ENCODE results near the gene DNHD1. TPM values are rescaled to one million over a fixed set of nuclear protein-coding genes. Genes with fewer than 3 reads are reported as not detected.

The DNHD1 gene
- total and polyA plus RNA-seq, 2 of the 8 experiments (the other 6 are each of a cell fraction or from before 2014, with no cell fraction given): 5.0 to 6.8 TPM

DNA sequence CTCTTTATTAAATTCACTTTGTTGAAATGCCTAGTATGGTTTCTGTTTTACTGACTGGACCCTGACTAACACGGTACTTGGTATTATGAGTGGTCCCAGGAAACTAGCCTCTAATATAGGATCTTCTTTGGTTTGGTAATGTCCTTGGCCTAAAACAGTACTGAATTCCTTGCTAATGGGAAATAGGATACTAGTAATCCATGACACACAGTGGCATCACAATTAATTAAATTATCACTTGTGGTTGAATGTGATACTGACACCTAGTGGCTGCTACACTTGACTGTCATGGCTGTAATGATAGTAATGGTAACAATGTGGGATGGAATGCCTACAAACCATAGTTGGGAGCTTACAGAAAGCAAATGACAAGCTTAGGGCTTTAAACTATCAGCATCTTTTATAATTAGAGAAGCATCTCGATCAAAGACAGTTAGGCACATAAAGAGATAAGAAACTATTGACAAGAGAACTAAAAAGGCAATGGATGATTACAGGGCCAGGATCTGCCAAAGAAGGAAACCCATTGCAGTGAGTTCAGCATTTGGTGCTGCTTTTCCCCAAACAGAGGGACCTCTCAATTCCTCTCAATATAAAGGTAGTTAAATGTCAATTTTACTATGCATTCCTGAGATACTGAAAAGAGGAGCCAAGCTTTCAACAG, 8.6 kb downstream of the DNHD1 start:
- Histone ChIP-seq H2BK15ac (ENCODE audit: low read length) (no peak overlapping the region), H2AFZ (ENCODE audit: low read length) (no peak overlapping the region), H3K18ac (ENCODE audit: extremely low read depth, low read length) (no peak overlapping the region), H2AK5ac (ENCODE audit: low read depth, low read length) (no peak overlapping the region), H3K9ac (replicated peaks in 1 of 4; ENCODE audit: extremely low read depth in 1 of 4, low read depth in 3 of 4, low read length in 3 of 4) (no peak overlapping the region), H3K79me1 (ENCODE audit: low read depth, low read length) (no peaks in the 10 kb centered on the region), H3K56ac (replicated peaks; ENCODE audit: insufficient read length, low read depth, low read length) (no peak overlapping the region), H3K14ac (ENCODE audit: insufficient read length) (no peak overlapping the region), H2BK5ac (ENCODE audit: low read depth, low read length) (no peak overlapping the region), H3K4me1 (replicated peaks in 1 of 4; ENCODE audit: control insufficient read depth in 3 of 4, insufficient read depth in 4 of 4, low read length in 3 of 4) (no peaks in the 10 kb centered on the region), H4K91ac (replicated peaks; ENCODE audit: insufficient read length, low read length) (no peak overlapping the region), H2BK12ac (ENCODE audit: low read depth, low read length) (no peak overlapping the region), H3K4ac (replicated peaks; ENCODE audit: insufficient read length, low read depth, low read length) (no peak overlapping the region), H3K23ac (ENCODE audit: insufficient read length) (no peak overlapping the region), H3K4me3 (ENCODE audit: extremely low read depth in 1 of 4, insufficient read depth in 2 of 4, low read depth in 3 of 4, low read length in 4 of 4) (no peak overlapping the region), H3K27ac (ENCODE audit: low read depth, low read length) (no peak overlapping the region), H2BK120ac (replicated peaks; ENCODE audit: low read depth, low read length) (no peak overlapping the region), H4K5ac (ENCODE audit: insufficient read length, low read depth, low read length) (no peak overlapping the region), H4K20me1 (replicated peaks in 1 of 2; ENCODE audit: control insufficient read depth in 1 of 2, insufficient read depth in 2 of 2, low read length in 2 of 2) (no peaks in the 10 kb centered on the region), H3K4me2 (ENCODE audit: insufficient read depth in 1 of 2, low read depth in 2 of 2, low read length in 2 of 2) (no peak overlapping the region), H3K23me2 (ENCODE audit: low read depth, low read length) (no peaks in the 10 kb centered on the region), H3K27me3 (replicated peaks in 1 of 4; ENCODE audit: control insufficient read depth in 3 of 4, extremely low read depth in 1 of 4, insufficient read depth in 3 of 4, low read length in 3 of 4) (no peaks in the 10 kb centered on the region), H2BK20ac (ENCODE audit: low read length) (no peak overlapping the region), H3K36me3 (ENCODE audit: control insufficient read depth in 2 of 4, insufficient read depth in 4 of 4, low read length in 3 of 4) (peaks cover 0 to 4% (median 2%) of the 10 kb centered on the region in 4 experiments; a peak in 5 of 8 replicates), H3K79me2 (ENCODE audit: control insufficient read depth in 1 of 2, insufficient read depth in 2 of 2, low read length in 2 of 2) (no peaks in the 10 kb centered on the region), H4K8ac (ENCODE audit: extremely low read depth, insufficient read depth, low read length) (no peak overlapping the region), H3K9me3 (ENCODE audit: insufficient read depth in 2 of 2, low read depth in 1 of 2, low read length in 1 of 2) (no peaks in the 10 kb centered on the region)
- ChIA-PET POLR2A (ENCODE audit: partially characterized antibody) (interaction anchor here (0.8 kb wide), 1 partner anchor 10 kb away, joined by 3 read pairs; no protein-coding TSS in a partner anchor), CTCF (ENCODE audit: partially characterized antibody) (interaction anchor here (0.7 to 6.8 kb wide), 44 partner anchors 7 to 166 kb away, joined by 3 to 107 read pairs (median 4); partner anchors contain the start of genes ARFIP2, DNHD1, HPX and SMPD1)
- 57% methylated on average over 2 of the region's 2 CpGs; no CpG with 5 or more reads in 1 of the 2 experiments for WGBS, 2 experiments (ENCODE audit: extremely low coverage in 1 of 2, insufficient coverage in 1 of 2, insufficient read length in 1 of 2, insufficient replicate concordance in 2 of 2, low coverage in 1 of 2, low lambda C conversion rate in 2 of 2, missing lambda C conversion rate in 1 of 2)
- peak in 2 of 3 experiments; percentile 46 to 86; a peak in 2 of 4 replicates for TF ChIP-seq CTCF (IDR thresholded peaks at IDR 0.05; ENCODE audit: control extremely low read depth in 1 of 3, insufficient read depth in 1 of 3, low read depth in 1 of 3, low read length in 3 of 3)
- peak; percentile 51 to 63 for TF ChIP-seq RAD21 (IDR thresholded peaks at IDR 0.05 in 1 of 2, conservative IDR thresholded peaks at IDR 0.05 in 1 of 2; ENCODE audit: low read depth in 2 of 2, low read length in 2 of 2)
- no peak for TF ChIP-seq HDAC2 (IDR thresholded peaks at IDR 0.05; ENCODE audit: borderline replicate concordance in 1 of 2, low read depth in 2 of 2, low read length in 2 of 2)
- TF ChIP-seq YY1 (IDR thresholded peaks at IDR 0.05; ENCODE audit: low read depth, low read length): peak; percentile 73; the same call in 1 of the 2 replicates
- 0 out of 4 replicates have a peak, but pooled peaks of 1 of the 2 experiments have one; percentile 14 for TF ChIP-seq SIN3A (conservative IDR thresholded peaks at IDR 0.05 in 1 of 2, IDR thresholded peaks at IDR 0.05 in 1 of 2; ENCODE audit: low read depth in 1 of 2, low read length in 2 of 2)
- DNase-seq (ENCODE audit: low read depth in 1 of 2, low spot score in 2 of 2) (no peak), FAIRE-seq (peak; percentile 62)

All from H1 (cell line).